ENCODE measurements around the gene AP2M1. TPM values are rescaled to one million over a fixed set of nuclear protein-coding genes. Genes with fewer than 3 reads are reported as not detected.

Gene AP2M1
- total and polyA plus RNA-seq, 2 of the 13 experiments (the other 11 are each of a cell fraction or from before 2014, with no cell fraction given), result 126 to 146 TPM

DNA sequence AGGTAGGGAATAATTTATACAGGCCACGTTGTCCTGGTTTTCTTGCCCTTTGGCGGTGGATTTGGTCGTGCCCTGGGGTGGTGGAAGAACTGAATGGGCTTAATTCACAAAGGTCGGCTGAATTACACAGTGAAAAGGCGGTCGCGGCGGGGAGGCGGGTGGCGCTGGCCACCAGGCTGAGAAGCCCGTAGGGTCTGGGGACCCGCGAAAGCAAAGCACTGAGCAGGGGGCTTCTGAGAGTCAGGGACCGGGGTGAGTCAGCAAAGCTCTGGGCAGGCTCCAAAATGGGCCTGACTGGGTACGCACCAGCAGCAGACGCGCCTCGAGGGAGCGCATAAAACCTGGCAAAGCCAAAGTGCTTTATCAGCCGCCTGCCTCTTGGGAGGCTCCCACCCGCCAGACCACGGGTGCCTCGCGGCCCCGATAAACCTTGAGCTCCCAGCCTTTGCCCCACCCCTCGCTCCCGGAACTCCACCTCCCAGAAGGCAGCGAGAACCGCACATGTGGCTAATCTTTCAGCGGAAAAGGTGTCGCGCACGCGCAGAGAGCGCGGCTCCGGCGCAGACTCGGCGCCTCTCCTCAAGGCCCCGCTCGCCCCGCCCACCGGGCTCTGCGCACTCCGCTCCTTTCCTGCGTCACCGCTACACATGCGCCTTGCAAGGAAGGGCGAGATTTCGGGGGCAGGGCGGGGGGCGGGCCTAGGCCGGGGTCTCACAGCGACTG, 11.0 kb downstream of the AP2M1 start (continued):
- TF ChIP-seq, protein P1, sequence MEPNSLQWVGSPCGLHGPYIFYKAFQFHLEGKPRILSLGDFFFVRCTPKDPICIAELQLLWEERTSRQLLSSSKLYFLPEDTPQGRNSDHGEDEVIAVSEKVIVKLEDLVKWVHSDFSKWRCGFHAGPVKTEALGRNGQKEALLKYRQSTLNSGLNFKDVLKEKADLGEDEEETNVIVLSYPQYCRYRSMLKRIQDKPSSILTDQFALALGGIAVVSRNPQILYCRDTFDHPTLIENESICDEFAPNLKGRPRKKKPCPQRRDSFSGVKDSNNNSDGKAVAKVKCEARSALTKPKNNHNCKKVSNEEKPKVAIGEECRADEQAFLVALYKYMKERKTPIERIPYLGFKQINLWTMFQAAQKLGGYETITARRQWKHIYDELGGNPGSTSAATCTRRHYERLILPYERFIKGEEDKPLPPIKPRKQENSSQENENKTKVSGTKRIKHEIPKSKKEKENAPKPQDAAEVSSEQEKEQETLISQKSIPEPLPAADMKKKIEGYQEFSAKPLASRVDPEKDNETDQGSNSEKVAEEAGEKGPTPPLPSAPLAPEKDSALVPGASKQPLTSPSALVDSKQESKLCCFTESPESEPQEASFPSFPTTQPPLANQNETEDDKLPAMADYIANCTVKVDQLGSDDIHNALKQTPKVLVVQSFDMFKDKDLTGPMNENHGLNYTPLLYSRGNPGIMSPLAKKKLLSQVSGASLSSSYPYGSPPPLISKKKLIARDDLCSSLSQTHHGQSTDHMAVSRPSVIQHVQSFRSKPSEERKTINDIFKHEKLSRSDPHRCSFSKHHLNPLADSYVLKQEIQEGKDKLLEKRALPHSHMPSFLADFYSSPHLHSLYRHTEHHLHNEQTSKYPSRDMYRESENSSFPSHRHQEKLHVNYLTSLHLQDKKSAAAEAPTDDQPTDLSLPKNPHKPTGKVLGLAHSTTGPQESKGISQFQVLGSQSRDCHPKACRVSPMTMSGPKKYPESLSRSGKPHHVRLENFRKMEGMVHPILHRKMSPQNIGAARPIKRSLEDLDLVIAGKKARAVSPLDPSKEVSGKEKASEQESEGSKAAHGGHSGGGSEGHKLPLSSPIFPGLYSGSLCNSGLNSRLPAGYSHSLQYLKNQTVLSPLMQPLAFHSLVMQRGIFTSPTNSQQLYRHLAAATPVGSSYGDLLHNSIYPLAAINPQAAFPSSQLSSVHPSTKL (CRISPR knock-in tag; IDR thresholded peaks at IDR 0.05), result peak; percentile 48; the same call in 1 of the 2 replicates
- no peak for TF ChIP-seq MIXL1 (CRISPR knock-in tag; IDR thresholded peaks at IDR 0.05)
- TF ChIP-seq RARG (CRISPR knock-in tag; IDR thresholded peaks at IDR 0.05; ENCODE audit: low read depth), result no peak
- TF ChIP-seq BORCS8-MEF2B (CRISPR knock-in tag; IDR thresholded peaks at IDR 0.05), result 0 out of 2 replicates have a peak, but pooled peaks have one; percentile 7
- TF ChIP-seq ETV6 (CRISPR knock-in tag; conservative IDR thresholded peaks at IDR 0.05), result no peak
- 0 out of 2 replicates have a peak, but pooled peaks have one; percentile 31 for TF ChIP-seq KMT2B (CRISPR knock-in tag; IDR thresholded peaks at IDR 0.05)
- no peak for TF ChIP-seq ZNF292 (CRISPR knock-in tag; IDR thresholded peaks at IDR 0.05; ENCODE audit: borderline replicate concordance, low read depth)
- no peak for TF ChIP-seq HDAC6 (IDR thresholded peaks at IDR 0.05; ENCODE audit: low read depth, low read length)
- TF ChIP-seq ARID2 (CRISPR knock-in tag; IDR thresholded peaks at IDR 0.05; ENCODE audit: borderline replicate concordance), result no peak
- TF ChIP-seq ZNF879 (CRISPR knock-in tag; IDR thresholded peaks at IDR 0.05), result 0 out of 2 replicates have a peak, but pooled peaks have one; percentile 77
- TF ChIP-seq, protein P2, sequence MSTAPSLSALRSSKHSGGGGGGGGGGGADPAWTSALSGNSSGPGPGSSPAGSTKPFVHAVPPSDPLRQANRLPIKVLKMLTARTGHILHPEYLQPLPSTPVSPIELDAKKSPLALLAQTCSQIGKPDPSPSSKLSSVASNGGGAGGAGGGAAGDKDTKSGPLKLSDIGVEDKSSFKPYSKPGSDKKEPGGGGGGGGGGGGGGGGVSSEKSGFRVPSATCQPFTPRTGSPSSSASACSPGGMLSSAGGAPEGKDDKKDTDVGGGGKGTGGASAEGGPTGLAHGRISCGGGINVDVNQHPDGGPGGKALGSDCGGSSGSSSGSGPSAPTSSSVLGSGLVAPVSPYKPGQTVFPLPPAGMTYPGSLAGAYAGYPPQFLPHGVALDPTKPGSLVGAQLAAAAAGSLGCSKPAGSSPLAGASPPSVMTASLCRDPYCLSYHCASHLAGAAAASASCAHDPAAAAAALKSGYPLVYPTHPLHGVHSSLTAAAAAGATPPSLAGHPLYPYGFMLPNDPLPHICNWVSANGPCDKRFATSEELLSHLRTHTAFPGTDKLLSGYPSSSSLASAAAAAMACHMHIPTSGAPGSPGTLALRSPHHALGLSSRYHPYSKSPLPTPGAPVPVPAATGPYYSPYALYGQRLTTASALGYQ (CRISPR knock-in tag; IDR thresholded peaks at IDR 0.05), result no peak
- TF ChIP-seq KAT7 (CRISPR knock-in tag; IDR thresholded peaks at IDR 0.05; ENCODE audit: borderline replicate concordance), result no peak
- no peak for TF ChIP-seq ZNF547 (CRISPR knock-in tag; IDR thresholded peaks at IDR 0.05)
- TF ChIP-seq, protein P3, sequence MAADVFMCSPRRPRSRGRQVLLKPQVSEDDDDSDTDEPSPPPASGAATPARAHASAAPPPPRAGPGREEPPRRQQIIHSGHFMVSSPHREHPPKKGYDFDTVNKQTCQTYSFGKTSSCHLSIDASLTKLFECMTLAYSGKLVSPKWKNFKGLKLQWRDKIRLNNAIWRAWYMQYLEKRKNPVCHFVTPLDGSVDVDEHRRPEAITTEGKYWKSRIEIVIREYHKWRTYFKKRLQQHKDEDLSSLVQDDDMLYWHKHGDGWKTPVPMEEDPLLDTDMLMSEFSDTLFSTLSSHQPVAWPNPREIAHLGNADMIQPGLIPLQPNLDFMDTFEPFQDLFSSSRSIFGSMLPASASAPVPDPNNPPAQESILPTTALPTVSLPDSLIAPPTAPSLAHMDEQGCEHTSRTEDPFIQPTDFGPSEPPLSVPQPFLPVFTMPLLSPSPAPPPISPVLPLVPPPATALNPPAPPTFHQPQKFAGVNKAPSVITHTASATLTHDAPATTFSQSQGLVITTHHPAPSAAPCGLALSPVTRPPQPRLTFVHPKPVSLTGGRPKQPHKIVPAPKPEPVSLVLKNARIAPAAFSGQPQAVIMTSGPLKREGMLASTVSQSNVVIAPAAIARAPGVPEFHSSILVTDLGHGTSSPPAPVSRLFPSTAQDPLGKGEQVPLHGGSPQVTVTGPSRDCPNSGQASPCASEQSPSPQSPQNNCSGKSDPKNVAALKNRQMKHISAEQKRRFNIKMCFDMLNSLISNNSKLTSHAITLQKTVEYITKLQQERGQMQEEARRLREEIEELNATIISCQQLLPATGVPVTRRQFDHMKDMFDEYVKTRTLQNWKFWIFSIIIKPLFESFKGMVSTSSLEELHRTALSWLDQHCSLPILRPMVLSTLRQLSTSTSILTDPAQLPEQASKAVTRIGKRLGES (CRISPR knock-in tag; IDR thresholded peaks at IDR 0.05; ENCODE audit: borderline replicate concordance), result no peak
- peak; percentile 91 for TF ChIP-seq ZNF430 (CRISPR knock-in tag; IDR thresholded peaks at IDR 0.05)
- no peak for TF ChIP-seq ZSCAN25 (CRISPR knock-in tag; IDR thresholded peaks at IDR 0.05)
- TF ChIP-seq, protein P4, sequence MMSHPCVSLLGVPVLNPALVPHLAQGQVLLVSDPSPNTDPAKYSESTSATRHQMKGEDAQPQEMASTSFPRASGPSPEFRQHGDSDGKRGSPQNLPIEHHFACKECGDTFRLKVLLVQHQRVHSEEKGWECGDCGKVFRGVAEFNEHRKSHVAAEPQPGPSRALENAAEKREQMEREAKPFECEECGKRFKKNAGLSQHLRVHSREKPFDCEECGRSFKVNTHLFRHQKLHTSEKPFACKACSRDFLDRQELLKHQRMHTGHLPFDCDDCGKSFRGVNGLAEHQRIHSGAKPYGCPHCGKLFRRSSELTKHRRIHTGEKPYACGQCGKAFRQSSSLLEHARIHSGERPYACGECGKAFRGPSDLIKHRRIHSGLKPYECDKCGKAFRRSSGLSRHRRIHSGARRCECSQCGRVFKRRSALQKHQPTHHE (CRISPR knock-in tag; IDR thresholded peaks at IDR 0.05; ENCODE audit: borderline replicate concordance), result 0 out of 2 replicates have a peak, but pooled peaks have one; percentile 39
- no peak for TF ChIP-seq HMG20A (CRISPR knock-in tag; IDR thresholded peaks at IDR 0.05; ENCODE audit: borderline replicate concordance)
- TF ChIP-seq NFATC3 (CRISPR knock-in tag; IDR thresholded peaks at IDR 0.05), result 0 out of 2 replicates have a peak, but pooled peaks have one; percentile 12
- TF ChIP-seq CBX1 (IDR thresholded peaks at IDR 0.05; ENCODE audit: low read depth), result peak; percentile 18
- TF ChIP-seq ZNF121 (CRISPR knock-in tag; IDR thresholded peaks at IDR 0.05), result no peak
